NCI-H2029 (cell line): ENCODE results near the gene ABCB11.
"Not testable (repeated sequence)": the region's sequence is repeated elsewhere in the genome, so short reads cannot be mapped to it uniquely, and the experiment has no call there.

Experiments
- DNase-seq: peaks from one replicate; lab custom pipeline; 2025; lab: John Stamatoyannopoulos, UW

The ABCB11 gene

GRCh38 chr2:169042856-169043255 lies 11.7 kb upstream of the ABCB11 start:
- no peak for DNase-seq

DNA sequence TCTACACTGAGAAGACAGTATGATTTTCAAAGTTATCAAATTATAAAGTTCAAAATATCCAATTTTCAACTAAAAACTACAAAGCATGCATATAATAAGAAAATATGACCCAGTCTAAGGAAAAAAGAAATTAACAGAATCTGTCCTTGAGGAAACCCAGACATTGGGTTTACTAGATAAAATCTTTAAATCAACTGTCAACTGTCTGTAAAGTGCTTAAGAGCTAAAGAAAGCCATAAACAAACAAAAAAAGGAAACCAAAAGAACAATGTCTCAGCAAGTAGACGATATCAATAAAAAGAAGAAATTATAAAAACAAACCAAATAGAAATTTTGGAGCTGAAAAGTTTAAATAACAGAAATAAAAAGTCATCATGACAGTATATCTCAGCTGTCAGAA lies 10.5 kb upstream of the ABCB11 start:
- no peak for DNase-seq

DNA sequence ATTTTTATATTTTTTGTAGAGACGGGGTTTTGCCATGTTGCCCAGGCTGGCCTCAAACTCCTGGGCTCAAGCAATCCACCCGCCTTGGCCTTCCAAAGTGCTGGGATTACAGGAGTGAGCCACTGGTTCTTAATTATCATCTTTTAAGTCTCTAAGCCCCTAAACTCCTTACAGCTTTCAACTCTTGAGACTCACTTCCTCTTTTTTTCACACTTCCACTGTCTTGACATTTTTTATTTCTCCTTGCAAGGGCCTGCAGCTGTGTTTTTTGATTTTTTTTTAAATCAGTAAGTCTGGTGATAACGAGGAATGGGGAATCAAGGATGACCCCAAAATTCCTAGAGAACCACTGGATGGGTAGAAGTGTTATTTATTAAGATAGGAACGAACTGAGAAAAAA lies 8.6 kb upstream of the ABCB11 start:
- DNase-seq: no peak

DNA sequence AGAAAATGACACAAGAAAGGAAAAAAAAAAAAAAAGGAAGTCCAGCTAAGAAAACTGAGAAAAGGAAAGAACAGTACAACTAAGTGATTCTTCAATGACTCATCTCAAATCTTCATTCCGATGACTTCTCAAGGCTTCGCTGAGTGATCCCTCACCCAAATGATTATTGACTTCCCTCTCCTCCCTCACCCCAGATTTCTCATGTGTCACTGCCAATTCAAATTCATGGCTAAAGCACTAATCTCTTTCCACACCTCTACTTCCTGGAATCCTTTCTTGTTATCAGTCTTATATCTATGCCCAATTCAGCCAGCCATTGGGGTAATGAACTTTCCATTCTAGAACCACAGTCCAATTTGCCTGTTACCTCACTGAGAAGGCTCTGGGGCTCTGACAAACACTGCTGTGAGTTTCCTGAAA lies 7.2 kb upstream of the ABCB11 start:
- DNase-seq: no peak

GRCh38 chr2:169036736-169037440 lies 5.8 kb upstream of the ABCB11 start:
- no peak for DNase-seq

- no peak for DNase-seq
These were observed 4.8 kb upstream of the ABCB11 start for GRCh38 chr2:169035887-169036286.

GRCh38 chr2:169034984-169035544 lies 3.9 kb upstream of the ABCB11 start:
- no peak for DNase-seq

GRCh38 chr2:169034256-169034655 lies 3.1 kb upstream of the ABCB11 start:
- no peak for DNase-seq

DNA sequence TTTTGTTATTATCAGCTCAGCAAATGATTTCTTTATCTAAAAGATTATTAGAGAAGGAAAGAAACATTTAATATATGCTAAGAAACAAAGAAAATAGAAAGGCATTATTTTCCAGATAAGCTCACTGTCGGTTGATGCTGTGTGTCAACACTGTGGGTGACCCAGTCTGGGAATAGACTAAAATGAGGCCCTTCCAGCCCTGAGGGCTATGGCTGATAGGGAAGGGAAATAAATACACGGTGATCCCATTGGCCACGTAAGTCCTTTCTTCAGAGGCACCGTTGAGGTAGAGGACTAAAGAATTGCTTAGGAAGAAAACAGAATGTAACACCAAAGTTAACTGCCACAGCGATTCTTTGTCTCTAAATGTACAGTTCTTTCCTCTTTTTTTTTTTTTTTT lies 1.8 kb downstream of the ABCB11 start:
- DNase-seq: no peak

DNA sequence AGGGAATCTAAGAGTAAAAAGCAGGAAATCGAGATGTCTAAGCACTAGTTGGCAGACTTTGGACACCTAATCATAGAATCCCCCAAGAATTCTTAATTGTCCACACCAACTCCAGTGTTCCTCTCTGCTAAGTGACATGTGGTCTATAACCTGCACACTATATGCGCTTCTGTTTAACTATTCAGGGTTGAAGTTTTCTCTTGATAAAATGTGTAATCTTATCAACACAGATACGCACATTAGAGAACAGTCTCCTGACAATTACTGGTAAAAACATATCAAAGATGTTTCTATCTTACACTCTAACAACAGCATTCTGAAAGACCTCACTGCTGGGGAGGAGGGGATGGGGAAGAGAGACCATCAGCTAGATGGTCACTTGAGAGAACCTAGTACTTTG lies 3.9 kb downstream of the ABCB11 start:
- DNase-seq: no peak

DNA sequence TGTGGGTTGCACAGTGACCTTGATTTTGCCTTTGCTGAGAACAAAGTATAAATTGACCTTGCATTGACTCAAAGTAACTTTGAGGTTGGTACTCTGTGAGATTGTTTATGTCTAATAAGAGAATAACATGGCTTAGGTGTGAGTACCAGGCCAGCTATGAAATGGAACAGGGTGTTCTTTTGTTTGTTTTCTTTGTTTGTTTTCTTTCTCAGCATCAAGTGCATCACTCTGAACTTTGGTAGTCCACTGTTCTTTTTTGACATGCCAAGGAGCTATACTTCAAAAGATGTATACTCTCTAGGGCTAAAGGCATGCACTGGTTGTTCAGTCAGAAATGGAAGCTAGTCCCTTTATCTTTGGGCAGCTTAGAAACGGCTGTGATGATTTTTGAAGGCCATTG lies 5.1 kb downstream of the ABCB11 start:
- no peak for DNase-seq

DNA sequence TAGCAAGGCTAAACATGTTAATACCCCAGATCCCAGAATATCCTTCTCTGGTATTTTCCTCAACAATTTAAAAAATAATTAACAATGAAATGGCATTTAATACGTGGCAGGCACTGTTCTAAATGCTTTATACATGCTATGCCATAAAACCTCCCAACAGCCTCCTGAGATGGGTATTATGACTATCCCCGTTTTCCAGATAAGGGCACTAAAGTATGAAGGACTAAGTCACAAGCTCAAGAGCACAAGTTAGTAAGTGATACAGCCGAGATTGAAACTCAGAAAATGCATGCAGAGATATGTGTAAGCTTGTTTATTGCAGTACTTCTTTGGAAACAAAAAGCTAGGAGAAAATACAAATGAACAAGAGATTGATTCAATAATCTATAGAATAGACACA lies 8.0 kb downstream of the ABCB11 start:
- DNase-seq: no peak

- DNase-seq: no peak
These were observed 12.7 kb downstream of the ABCB11 start for GRCh38 chr2:169018390-169018789.

GRCh38 chr2:169015943-169016342 lies 15.2 kb downstream of the ABCB11 start:
- no peak for DNase-seq

DNA sequence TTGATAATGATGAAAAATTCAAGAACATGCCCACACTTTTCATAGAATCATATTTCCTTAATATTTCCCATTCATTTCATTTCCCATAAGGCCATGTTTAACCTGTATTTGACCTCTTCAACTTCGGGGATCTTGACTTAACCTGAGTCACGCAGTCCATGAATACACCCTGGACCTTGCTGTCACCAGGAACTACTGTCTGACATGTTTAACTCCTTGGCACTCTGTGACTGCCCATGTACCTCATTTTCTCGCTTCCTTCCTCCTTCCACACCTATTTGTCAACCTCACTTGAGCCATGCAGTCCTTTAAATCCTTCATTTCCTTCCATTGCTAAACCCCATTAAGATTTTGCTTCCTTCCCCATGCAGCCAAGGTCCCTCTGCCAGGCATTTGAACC lies 16.3 kb downstream of the ABCB11 start:
- DNase-seq: no peak

GRCh38 chr2:169013628-169014026 lies 17.5 kb downstream of the ABCB11 start:
- no peak for DNase-seq

DNA sequence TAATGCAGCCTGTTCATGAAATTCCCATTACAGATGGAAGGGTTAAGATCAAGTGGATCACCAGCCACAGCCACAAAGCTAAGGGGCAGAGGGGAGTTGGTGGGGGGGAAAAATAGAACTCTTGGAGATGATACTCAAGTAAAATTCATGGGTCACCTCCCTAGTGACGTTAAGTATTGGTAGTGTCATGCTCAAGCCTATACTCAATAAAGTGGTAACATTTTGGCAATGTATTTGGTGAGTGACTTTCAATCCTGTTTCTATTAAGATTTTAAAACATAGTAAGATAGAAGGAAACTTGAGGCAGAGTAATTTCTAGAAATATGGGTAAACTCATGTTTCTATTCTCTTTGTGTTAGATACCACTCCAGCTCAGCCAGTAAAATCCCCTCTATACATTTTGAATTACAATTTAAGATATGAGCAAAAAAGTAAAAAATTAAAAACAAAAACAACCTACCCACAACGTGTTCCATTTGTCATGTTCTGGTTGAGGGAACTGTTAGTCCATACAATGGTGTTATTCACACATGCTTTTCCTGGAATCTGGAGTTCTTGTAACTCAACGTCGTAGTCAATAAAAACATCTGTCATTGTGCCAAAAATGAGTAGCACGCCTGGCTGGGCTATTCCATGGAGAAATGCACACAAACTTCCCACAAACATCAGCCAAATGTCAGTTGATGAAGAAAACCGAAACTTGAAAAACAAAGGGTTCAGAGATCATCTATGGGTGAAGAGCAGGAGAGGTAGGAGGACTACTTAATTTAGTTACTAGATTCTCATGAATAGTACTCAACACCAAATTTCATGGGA lies 18.1 kb downstream of the ABCB11 start:
- DNase-seq: no peak

- not testable (repeated sequence) for DNase-seq
These were observed 18.8 kb downstream of the ABCB11 start for GRCh38 chr2:169012191-169012792.

DNA sequence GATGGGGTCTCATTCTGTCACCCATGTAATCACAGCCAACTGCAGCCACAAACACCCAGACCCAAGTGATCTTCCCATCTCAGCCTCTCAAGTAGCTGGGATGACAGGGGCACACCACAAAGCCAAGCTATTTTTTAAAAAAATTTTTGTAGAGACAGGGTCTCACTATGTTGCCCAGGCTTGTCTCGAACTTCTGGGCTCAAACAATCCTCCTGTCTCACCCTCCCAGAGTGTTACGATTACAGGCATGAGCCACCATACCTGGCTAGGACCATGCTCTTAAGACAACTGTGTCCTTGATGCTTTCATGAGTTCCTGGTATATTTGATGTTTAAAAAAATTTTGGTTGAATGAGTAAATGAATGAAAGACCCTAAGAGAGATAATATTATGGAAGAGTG lies 19.4 kb downstream of the ABCB11 start:
- no peak for DNase-seq

DNA sequence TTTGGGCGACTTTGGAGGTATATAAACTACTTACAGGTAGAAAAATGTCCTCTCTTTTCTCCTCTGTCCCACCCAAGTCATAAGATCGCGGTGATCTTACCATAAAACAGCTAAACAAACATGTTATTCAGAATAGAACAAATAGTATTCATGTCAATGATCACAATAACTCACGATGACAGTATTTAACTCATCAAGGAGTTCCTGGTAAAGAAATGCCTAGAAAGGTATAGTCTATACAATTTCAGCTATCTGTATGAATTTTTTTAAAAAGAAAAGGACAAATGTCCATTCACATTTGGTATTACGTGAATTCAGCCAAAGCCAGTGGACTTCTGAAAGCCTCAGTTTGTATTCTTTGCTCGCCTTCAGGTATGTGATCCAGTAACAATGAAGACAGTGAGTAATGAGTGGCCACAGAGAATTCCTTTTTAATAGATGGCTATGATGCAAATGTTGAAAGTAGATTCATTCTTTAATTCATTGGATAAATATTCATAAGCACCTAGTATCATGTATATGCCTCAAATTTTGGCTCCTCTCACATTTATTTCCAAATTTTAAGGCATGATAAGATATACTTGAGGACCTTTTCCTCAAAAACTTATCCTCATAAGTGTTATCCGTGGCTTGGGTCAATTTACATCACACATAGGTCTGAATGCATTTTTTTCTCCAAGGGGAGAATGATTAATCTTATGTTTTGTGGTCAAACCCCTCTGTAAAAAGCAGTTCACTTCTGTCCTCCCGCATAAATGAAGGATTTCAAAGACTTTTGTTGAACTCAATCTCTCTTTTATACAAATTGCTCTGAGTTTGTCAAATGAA lies 20.3 kb downstream of the ABCB11 start:
- no peak for DNase-seq

DNA sequence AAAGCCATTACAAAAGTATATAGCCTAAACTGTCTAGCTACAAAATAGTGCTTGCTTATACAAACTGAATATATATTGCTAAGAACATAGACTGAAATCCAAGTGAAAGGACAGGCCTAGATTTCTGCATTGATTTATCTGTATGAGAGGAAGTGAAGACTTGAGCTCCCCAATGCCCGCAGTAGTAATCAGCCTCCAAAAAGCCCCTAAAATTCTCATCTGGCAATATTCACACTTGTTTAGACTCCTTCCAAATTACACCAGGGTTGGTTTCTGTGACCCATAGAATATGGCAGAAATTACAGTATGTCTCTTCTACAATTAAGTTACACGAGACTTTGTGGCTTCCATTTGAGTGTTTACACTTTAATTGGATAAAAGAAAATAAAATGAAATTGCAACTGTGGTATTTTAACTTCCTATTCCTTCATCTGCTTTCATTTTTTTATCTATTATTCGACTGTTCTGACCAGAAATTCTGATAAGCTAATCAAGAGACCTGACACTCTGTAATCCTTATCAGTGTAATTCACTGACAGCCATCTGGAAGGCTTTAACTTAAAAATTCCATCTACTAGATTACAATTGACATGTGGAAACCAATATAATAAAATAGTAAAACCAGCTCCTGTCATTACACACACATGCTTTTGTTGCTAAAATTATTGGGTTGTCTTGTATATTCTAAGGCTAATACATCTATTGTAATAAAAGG lies 21.1 kb downstream of the ABCB11 start:
- DNase-seq: no peak
